Thyroid gland (tissue), 4 donors: ENCODE results near the gene ZNF777.

Experiments used
- POLR2A ChIP-seq, 2 donors: fragments of 450-650 bp; IDR thresholded peaks; one replicate each; pipeline ENCODE4 v1.6.1; 2017; ENCODE audit warnings: antibody characterized with exemption in 2 of 2, mild to moderate bottlenecking in 2 of 2, moderate library complexity in 1 of 2
- TF ChIP-seq, protein P1 (sequence below), 6 experiments: fragments of 200-600 bp in 3 of 6; fragments of 450-650 bp in 3 of 6; sonication (generic) in 3 of 6; IDR thresholded peaks; one replicate each; pipeline ENCODE4 v1.5.1; 2016 to 2019; ENCODE audit warnings: antibody characterized with exemption in 6 of 6, mild to moderate bottlenecking in 2 of 6, inconsistent platforms in 1 of 6, moderate library complexity in 1 of 6

GRCh38 chr7:149500201-149500600 is 39.3 kb upstream of the ZNF777 start:
- TF ChIP-seq, protein P1, sequence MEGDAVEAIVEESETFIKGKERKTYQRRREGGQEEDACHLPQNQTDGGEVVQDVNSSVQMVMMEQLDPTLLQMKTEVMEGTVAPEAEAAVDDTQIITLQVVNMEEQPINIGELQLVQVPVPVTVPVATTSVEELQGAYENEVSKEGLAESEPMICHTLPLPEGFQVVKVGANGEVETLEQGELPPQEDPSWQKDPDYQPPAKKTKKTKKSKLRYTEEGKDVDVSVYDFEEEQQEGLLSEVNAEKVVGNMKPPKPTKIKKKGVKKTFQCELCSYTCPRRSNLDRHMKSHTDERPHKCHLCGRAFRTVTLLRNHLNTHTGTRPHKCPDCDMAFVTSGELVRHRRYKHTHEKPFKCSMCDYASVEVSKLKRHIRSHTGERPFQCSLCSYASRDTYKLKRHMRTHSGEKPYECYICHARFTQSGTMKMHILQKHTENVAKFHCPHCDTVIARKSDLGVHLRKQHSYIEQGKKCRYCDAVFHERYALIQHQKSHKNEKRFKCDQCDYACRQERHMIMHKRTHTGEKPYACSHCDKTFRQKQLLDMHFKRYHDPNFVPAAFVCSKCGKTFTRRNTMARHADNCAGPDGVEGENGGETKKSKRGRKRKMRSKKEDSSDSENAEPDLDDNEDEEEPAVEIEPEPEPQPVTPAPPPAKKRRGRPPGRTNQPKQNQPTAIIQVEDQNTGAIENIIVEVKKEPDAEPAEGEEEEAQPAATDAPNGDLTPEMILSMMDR (IDR thresholded peaks at IDR 0.05), result no peak
- TF ChIP-seq POLR2A (IDR thresholded peaks at IDR 0.05), result no peak
